ENCODE results near the gene NDUFAF8. TPM values are rescaled to one million over a fixed set of nuclear protein-coding genes. Genes with fewer than 3 reads are reported as not detected.

NDUFAF8 gene
- total RNA-seq, 2 experiments from 2014 or later = 129 to 165 TPM

DNA sequence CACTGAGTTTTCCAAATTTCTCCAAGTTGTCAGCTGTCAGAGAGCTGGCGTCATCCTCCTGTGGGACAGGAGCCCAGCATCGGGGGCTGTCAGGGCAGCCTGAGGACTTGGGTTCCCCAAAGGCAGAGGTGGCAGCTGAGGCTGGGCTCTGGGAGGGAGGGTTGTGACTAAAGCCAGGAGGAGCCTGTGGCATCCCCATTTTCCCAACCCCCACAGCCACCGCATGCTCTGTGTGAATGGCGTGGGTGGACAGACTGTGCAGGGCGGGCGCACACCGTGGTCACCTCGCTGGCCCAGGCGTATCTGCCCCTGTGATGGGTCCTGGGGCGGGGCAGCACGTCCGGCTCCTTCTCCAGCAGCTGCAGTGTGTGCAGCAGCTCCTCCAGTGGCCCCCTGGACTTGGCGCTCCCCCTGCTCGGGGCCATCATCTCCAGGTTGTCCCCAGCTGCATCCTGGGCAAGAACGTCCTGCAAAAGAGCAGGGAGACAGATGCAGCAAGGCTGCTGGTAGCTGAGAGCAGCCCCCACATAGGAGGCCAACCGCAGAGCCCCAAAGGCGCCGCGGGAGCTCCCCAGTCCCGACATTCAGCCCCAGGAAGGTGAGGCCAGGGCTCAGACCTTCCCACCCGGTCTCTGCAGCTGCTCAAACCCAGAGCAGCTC is 41.2 kb upstream of the NDUFAF8 start:
- BruUV-seq (replicated peaks) = no TSS peak
- TF ChIP-seq EZH2phosphoT487 (IDR thresholded peaks at IDR 0.05; ENCODE audit: borderline replicate concordance, low read depth, low read length) = no peak
- TF ChIP-seq, protein P1, sequence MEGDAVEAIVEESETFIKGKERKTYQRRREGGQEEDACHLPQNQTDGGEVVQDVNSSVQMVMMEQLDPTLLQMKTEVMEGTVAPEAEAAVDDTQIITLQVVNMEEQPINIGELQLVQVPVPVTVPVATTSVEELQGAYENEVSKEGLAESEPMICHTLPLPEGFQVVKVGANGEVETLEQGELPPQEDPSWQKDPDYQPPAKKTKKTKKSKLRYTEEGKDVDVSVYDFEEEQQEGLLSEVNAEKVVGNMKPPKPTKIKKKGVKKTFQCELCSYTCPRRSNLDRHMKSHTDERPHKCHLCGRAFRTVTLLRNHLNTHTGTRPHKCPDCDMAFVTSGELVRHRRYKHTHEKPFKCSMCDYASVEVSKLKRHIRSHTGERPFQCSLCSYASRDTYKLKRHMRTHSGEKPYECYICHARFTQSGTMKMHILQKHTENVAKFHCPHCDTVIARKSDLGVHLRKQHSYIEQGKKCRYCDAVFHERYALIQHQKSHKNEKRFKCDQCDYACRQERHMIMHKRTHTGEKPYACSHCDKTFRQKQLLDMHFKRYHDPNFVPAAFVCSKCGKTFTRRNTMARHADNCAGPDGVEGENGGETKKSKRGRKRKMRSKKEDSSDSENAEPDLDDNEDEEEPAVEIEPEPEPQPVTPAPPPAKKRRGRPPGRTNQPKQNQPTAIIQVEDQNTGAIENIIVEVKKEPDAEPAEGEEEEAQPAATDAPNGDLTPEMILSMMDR (conservative IDR thresholded peaks at IDR 0.05; ENCODE audit: low read length) = no peak
- Histone ChIP-seq H2AFZ (ENCODE audit: low read length) (no peak overlapping the region), H3K4me3 (ENCODE audit: low read depth, low read length, poor library complexity, severe bottlenecking) (no peak overlapping the region), H4K20me1 (ENCODE audit: insufficient read depth, low read length) (no peaks in the 10 kb centered on the region), H3K36me3 (ENCODE audit: insufficient read depth, low read length) (peaks cover 16% of the 10 kb centered on the region; the same call in 1 of the 2 replicates), H3K9me3 (ENCODE audit: low read length) (no peaks in the 10 kb centered on the region), H3K9me2 (ENCODE audit: insufficient read depth, low read length) (no peaks in the 10 kb centered on the region), H3K27ac (ENCODE audit: low read depth, low read length, poor library complexity, severe bottlenecking) (no peak overlapping the region), H3K4me2 (ENCODE audit: low read length) (no peak overlapping the region), H3K4me1 (ENCODE audit: insufficient read depth, low read length, poor library complexity, severe bottlenecking) (peaks cover 7% of the 10 kb centered on the region), H3K79me2 (ENCODE audit: insufficient read depth, low read depth, low read length) (no peaks in the 10 kb centered on the region)
- ChIA-PET CTCF (ENCODE audit: unreplicated experiment) (no interaction called here), POLR2A (no interaction called here)
- intact Hi-C loops (cut with micrococcal nuclease; ENCODE audit: unreplicated experiment) = no loop called here
- DNase-seq (ENCODE audit: low spot score) = no peak

DNA sequence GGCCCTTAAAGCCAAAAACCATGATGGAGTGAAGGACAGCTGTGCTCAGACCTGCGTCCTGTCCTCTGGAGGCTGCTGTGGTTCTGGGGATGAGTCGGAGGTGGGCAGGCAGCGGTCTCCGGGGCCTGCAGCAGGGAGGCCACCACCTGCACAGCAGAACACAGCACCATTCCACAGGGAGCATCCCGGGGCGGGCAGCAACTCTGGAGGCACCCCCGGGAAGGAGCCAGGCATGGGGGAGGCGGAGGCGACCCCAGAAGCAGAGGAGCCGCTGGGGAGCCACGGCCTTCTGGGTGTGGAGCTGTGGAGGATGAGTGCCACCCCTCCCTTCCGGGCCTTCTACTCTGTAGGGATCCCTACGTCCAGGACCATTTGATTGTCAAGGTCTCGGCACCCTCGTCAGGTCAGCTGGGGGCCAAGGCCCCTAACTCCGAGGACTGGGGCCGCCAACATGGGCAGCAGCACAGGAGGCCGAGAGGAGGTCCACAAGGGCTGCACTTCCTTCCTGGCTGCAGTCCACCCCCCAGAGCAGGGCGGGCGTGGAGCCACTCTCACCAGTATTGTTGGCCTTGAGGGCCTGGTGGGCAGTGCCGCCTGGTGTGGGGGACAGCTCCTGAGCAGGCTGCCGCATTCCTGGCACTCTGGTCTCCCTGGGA is 40.2 kb upstream of the NDUFAF8 start:
- H3K9me2 ChIP-seq (ENCODE audit: insufficient read depth, low read length) = no peaks in the 10 kb centered on the region
- intact Hi-C loops (cut with micrococcal nuclease; ENCODE audit: unreplicated experiment) = no loop called here
- DNase-seq (ENCODE audit: low spot score) = no peak
- no peak overlapping the region for H3K4me3 ChIP-seq (ENCODE audit: low read depth, low read length, poor library complexity, severe bottlenecking)
- H3K27ac ChIP-seq (ENCODE audit: low read depth, low read length, poor library complexity, severe bottlenecking) = no peak overlapping the region
- no TSS peak for BruUV-seq (replicated peaks)
- POLR2A ChIA-PET = no interaction called here
- no peak overlapping the region for H3K4me2 ChIP-seq (ENCODE audit: low read length)
- H3K9me3 ChIP-seq (ENCODE audit: low read length) = no peaks in the 10 kb centered on the region
- H2AFZ ChIP-seq (ENCODE audit: low read length) = no peak overlapping the region
- CTCF ChIA-PET (ENCODE audit: unreplicated experiment) = no interaction called here
- H3K4me1 ChIP-seq (ENCODE audit: insufficient read depth, low read length, poor library complexity, severe bottlenecking) = peaks cover 7% of the 10 kb centered on the region
- H3K36me3 ChIP-seq (ENCODE audit: insufficient read depth, low read length) = peaks cover 25% of the 10 kb centered on the region
- no peaks in the 10 kb centered on the region for H4K20me1 ChIP-seq (ENCODE audit: insufficient read depth, low read length)
- no peaks in the 10 kb centered on the region for H3K79me2 ChIP-seq (ENCODE audit: insufficient read depth, low read depth, low read length)
- TF ChIP-seq, protein P1 (conservative IDR thresholded peaks at IDR 0.05; ENCODE audit: low read length) = no peak
- TF ChIP-seq EZH2phosphoT487 (IDR thresholded peaks at IDR 0.05; ENCODE audit: borderline replicate concordance, low read depth, low read length) = no peak

DNA sequence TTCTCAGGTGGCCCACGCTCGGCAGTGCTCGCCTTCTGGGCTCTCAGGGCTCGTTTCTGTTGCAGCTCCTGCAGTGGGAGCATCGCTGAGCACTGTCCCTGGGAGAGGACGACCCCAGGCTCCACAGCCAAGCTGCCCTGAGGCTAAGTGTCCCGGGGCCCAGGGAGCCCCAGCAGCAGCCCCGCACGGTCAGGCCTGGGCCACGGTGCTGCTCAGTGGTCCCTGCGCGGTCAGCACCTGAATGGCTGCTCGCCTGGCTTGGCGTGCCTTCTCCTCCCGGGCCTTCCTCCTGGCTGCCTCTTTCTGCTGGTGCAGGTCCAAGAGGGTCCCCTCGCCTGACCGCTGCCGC is 39.7 kb upstream of the NDUFAF8 start:
- no peaks in the 10 kb centered on the region for H4K20me1 ChIP-seq (ENCODE audit: insufficient read depth, low read length)
- peaks cover 7% of the 10 kb centered on the region for H3K4me1 ChIP-seq (ENCODE audit: insufficient read depth, low read length, poor library complexity, severe bottlenecking)
- POLR2A ChIA-PET = no interaction called here
- intact Hi-C loops (cut with micrococcal nuclease; ENCODE audit: unreplicated experiment) = no loop called here
- H3K27ac ChIP-seq (ENCODE audit: low read depth, low read length, poor library complexity, severe bottlenecking) = no peak overlapping the region
- H3K79me2 ChIP-seq (ENCODE audit: insufficient read depth, low read depth, low read length) = no peaks in the 10 kb centered on the region
- H3K9me2 ChIP-seq (ENCODE audit: insufficient read depth, low read length) = no peaks in the 10 kb centered on the region
- no peak for DNase-seq (ENCODE audit: low spot score)
- no peak overlapping the region for H3K4me2 ChIP-seq (ENCODE audit: low read length)
- no peak for TF ChIP-seq EZH2phosphoT487 (IDR thresholded peaks at IDR 0.05; ENCODE audit: borderline replicate concordance, low read depth, low read length)
- TF ChIP-seq, protein P1 (conservative IDR thresholded peaks at IDR 0.05; ENCODE audit: low read length) = no peak
- no peaks in the 10 kb centered on the region for H3K9me3 ChIP-seq (ENCODE audit: low read length)
- peaks cover 29% of the 10 kb centered on the region for H3K36me3 ChIP-seq (ENCODE audit: insufficient read depth, low read length)
- no peak overlapping the region for H3K4me3 ChIP-seq (ENCODE audit: low read depth, low read length, poor library complexity, severe bottlenecking)
- H2AFZ ChIP-seq (ENCODE audit: low read length) = no peak overlapping the region
- CTCF ChIA-PET (ENCODE audit: unreplicated experiment) = no interaction called here
- BruUV-seq (replicated peaks) = no TSS peak
